Upper lobe of left lung (tissue), 6 donors: ENCODE results near the gene LARP4B. TPM values are rescaled to one million over a fixed set of nuclear protein-coding genes. Genes with fewer than 3 reads are reported as not detected.

Experiments
- ATAC-seq, 2 donors: fragments of 200-7000 bp; cut with Tn5 transposase; one replicate each; pipeline ENCODE4 v1.9.1; 2022; ENCODE audit warnings: mild to moderate bottlenecking in 2 of 2, moderate library complexity in 2 of 2; ENCODE audit not compliant: low FRiP score in 2 of 2
- DNase-seq, 2 donors: peaks; one replicate each; pipeline ENCODE4 v3.0.0-alpha.2; 2019 to 2020
- H3K27ac ChIP-seq, 4 donors: fragments of 200-600 bp; sonication (generic); one replicate each; pipeline ENCODE4 v1.5.1; 2016 to 2019
- H3K27me3 ChIP-seq, 4 donors: fragments of 200-600 bp; sonication (generic); one replicate each; pipeline ENCODE4 v1.5.1; 2017 to 2019
- H3K36me3 ChIP-seq, 4 donors: fragments of 200-600 bp; sonication (generic); one replicate each; pipeline ENCODE4 v1.5.1; 2016 to 2019
- H3K4me1 ChIP-seq, 4 donors: fragments of 200-600 bp; sonication (generic); one replicate each; pipeline ENCODE4 v1.5.1; 2018 to 2019
- H3K4me3 ChIP-seq, 4 donors: fragments of 200-600 bp; sonication (generic); one replicate each; pipeline ENCODE4 v1.5.1; 2017 to 2019; ENCODE audit warnings: mild to moderate bottlenecking in 2 of 4, moderate library complexity in 1 of 4
- H3K9me3 ChIP-seq, 4 donors: fragments of 200-600 bp; sonication (generic); one replicate each; pipeline ENCODE4 v1.5.1; 2018 to 2019
- CTCF ChIP-seq, 6 experiments: fragments of 450-650 bp in 4 of 6; fragments of 200-600 bp in 2 of 6; sonication (generic) in 2 of 6; IDR thresholded peaks; one replicate each; pipeline ENCODE4 v1.5.1; 2016 to 2019; ENCODE audit warnings: antibody characterized with exemption in 6 of 6
- EP300 ChIP-seq, 4 donors: sonication (generic); formaldehyde crosslinking; IDR thresholded peaks; one replicate each; pipeline ENCODE4 v1.5.1; 2017; ENCODE audit warnings: antibody characterized with exemption in 4 of 4, control low read depth in 2 of 4
- POLR2A ChIP-seq, 4 donors: fragments of 450-650 bp; IDR thresholded peaks; one replicate each; pipeline ENCODE4 v1.5.1; 2016 to 2017; ENCODE audit warnings: antibody characterized with exemption in 4 of 4, mild to moderate bottlenecking in 2 of 4
- POLR2AphosphoS5 ChIP-seq, 2 donors: sonication (generic); formaldehyde crosslinking; IDR thresholded peaks; one replicate each; pipeline ENCODE4 v1.5.1; 2017; ENCODE audit warnings: antibody characterized with exemption in 2 of 2
- WGBS, 2 donors: methylation state at CpG; one replicate each; pipeline ENCODE4 v1.1.5; 2017 to 2018; 5-methylcytosine and 5-hydroxymethylcytosine counted together
- total RNA-seq, 6 donors: library from RNA; depleted of rRNA in 4 of 6; stranded (reverse); fragments of >200 nt in 4 of 6; gene quantifications; one replicate each; pipeline versions ENCODE4 v1.1.0 to v1.2.1, GENCODE V29; 2016 to 2021
- donor health status: DM: no; HTN: no; CAD: no; lungs with moderate emphysema.
- donor health status: DM: no; HTN: yes; CAD: no; lungs with severe emphysema.

Gene LARP4B
- total RNA-seq, 6 donors from 2014 or later = 106 to 154 (median 139) TPM

GRCh38 chr10:953836-954235 is 22.3 kb upstream of the LARP4B start:
- 83 to 94% methylated on average over 8 to 11 of the region's 11 CpGs for WGBS, 2 donors
- Histone ChIP-seq H3K4me3 (no peak overlapping the region), H3K27me3 (no peaks in the 10 kb centered on the region), H3K36me3 (no peaks in the 10 kb centered on the region), H3K9me3 (no peaks in the 10 kb centered on the region), H3K4me1 (peaks cover 0 to 10% (median 2%) of the 10 kb centered on the region in 4 donors), H3K27ac (no peak overlapping the region)
- no peak for DNase-seq
- no peak for ATAC-seq
- TF ChIP-seq CTCF (IDR thresholded peaks at IDR 0.05) = no peak
- TF ChIP-seq EP300 (IDR thresholded peaks at IDR 0.05) = no peak
- TF ChIP-seq POLR2AphosphoS5 (IDR thresholded peaks at IDR 0.05) = no peak
- TF ChIP-seq POLR2A (IDR thresholded peaks at IDR 0.05) = no peak

- no peak for ATAC-seq
- WGBS, 2 donors = 81 to 88% methylated on average over 9 of the region's 9 CpGs
- no peak overlapping the region for H3K27ac ChIP-seq
- H3K9me3 ChIP-seq = no peaks in the 10 kb centered on the region
- DNase-seq = no peak
- no peak overlapping the region for H3K4me3 ChIP-seq
- TF ChIP-seq POLR2AphosphoS5 (IDR thresholded peaks at IDR 0.05) (no peak), CTCF (IDR thresholded peaks at IDR 0.05) (no peak), POLR2A (IDR thresholded peaks at IDR 0.05) (no peak), EP300 (IDR thresholded peaks at IDR 0.05) (no peak)
- no peaks in the 10 kb centered on the region for H3K36me3 ChIP-seq
- H3K4me1 ChIP-seq = peaks cover under 1 to 3% (median under 1%) of the 10 kb centered on the region in 4 donors
- H3K27me3 ChIP-seq = no peaks in the 10 kb centered on the region
Measured at GRCh38 chr10:949446-949845, 17.9 kb upstream of the LARP4B start.

- H3K27me3 ChIP-seq = no peaks in the 10 kb centered on the region
- ATAC-seq = no peak
- no peaks in the 10 kb centered on the region for H3K9me3 ChIP-seq
- H3K27ac ChIP-seq = no peak overlapping the region
- H3K4me1 ChIP-seq = peaks cover 4 to 10% (median 7%) of the 10 kb centered on the region in 4 donors
- H3K4me3 ChIP-seq = no peak overlapping the region
- H3K36me3 ChIP-seq = no peaks in the 10 kb centered on the region
- 97 to 100% methylated on average over 1 to 10 of the region's 10 CpGs for WGBS, 2 donors
- TF ChIP-seq EP300 (IDR thresholded peaks at IDR 0.05) = no peak
- TF ChIP-seq POLR2A (IDR thresholded peaks at IDR 0.05) = no peak
- TF ChIP-seq POLR2AphosphoS5 (IDR thresholded peaks at IDR 0.05) = no peak
- no peak for TF ChIP-seq CTCF (IDR thresholded peaks at IDR 0.05)
- DNase-seq = peak in 1 of 2 donors; percentile 71
Measured at GRCh38 chr10:948347-948746, 16.8 kb upstream of the LARP4B start.

GRCh38 chr10:947881-948280 is 16.4 kb upstream of the LARP4B start:
- Histone ChIP-seq H3K4me3 (no peak overlapping the region), H3K27ac (no peak overlapping the region), H3K36me3 (no peaks in the 10 kb centered on the region), H3K4me1 (peaks cover 4 to 10% (median 7%) of the 10 kb centered on the region in 4 donors), H3K9me3 (no peaks in the 10 kb centered on the region), H3K27me3 (no peaks in the 10 kb centered on the region)
- DNase-seq = no peak
- TF ChIP-seq CTCF (IDR thresholded peaks at IDR 0.05) (no peak), EP300 (IDR thresholded peaks at IDR 0.05) (no peak), POLR2AphosphoS5 (IDR thresholded peaks at IDR 0.05) (no peak), POLR2A (IDR thresholded peaks at IDR 0.05) (no peak)
- no peak for ATAC-seq
- WGBS, 2 donors = 92 to 96% methylated on average over 10 of the region's 10 CpGs

GRCh38 chr10:947051-947450 is 15.5 kb upstream of the LARP4B start:
- ATAC-seq (no peak), DNase-seq (no peak)
- Histone ChIP-seq H3K4me1 (peaks cover 4 to 10% (median 7%) of the 10 kb centered on the region in 4 donors), H3K27ac (no peak overlapping the region), H3K4me3 (no peak overlapping the region), H3K36me3 (no peaks in the 10 kb centered on the region), H3K27me3 (no peaks in the 10 kb centered on the region), H3K9me3 (no peaks in the 10 kb centered on the region)
- WGBS, 2 donors = 81 to 83% methylated on average over 7 to 9 of the region's 9 CpGs
- no peak for TF ChIP-seq POLR2AphosphoS5 (IDR thresholded peaks at IDR 0.05)
- TF ChIP-seq CTCF (IDR thresholded peaks at IDR 0.05) = no peak
- no peak for TF ChIP-seq POLR2A (IDR thresholded peaks at IDR 0.05)
- no peak for TF ChIP-seq EP300 (IDR thresholded peaks at IDR 0.05)
